Vagina (tissue), 2 donors: ENCODE data around the gene ARHGAP33. TPM values are rescaled to one million over a fixed set of nuclear protein-coding genes. Genes with fewer than 3 reads are reported as not detected.

Source experiments
- DNase-seq, 2 donors: peaks; one replicate each; pipeline ENCODE4 v3.0.0-alpha.2; 2017; ENCODE audit errors: extremely low spot score in 2 of 2
- H3K27ac ChIP-seq: fragments of 200-600 bp; sonication (generic); one replicate; pipeline ENCODE4 v1.5.1; 2019
- H3K27me3 ChIP-seq: fragments of 200-600 bp; sonication (generic); one replicate; pipeline ENCODE4 v1.5.1; 2019
- H3K36me3 ChIP-seq, 2 donors: fragments of 200-600 bp; sonication (generic); one replicate each; pipeline ENCODE4 v1.5.1; 2017 to 2019
- H3K4me1 ChIP-seq: fragments of 200-600 bp; sonication (generic); one replicate; pipeline ENCODE4 v1.5.1; 2019
- H3K4me3 ChIP-seq, 2 donors: fragments of 200-600 bp; sonication (generic); 1 replicate in 1 of 2; 2 replicates in 1 of 2; pipeline ENCODE4 v1.5.1; 2016 to 2019
- H3K9me3 ChIP-seq: fragments of 200-600 bp; sonication (generic); one replicate; pipeline ENCODE4 v1.5.1; 2019
- CTCF ChIP-seq, 3 experiments: fragments of 450-650 bp in 2 of 3; fragments of 200-600 bp in 1 of 3; sonication (generic) in 1 of 3; IDR thresholded peaks; one replicate each; pipeline ENCODE4 v1.5.1; 2017 to 2019; ENCODE audit warnings: antibody characterized with exemption in 3 of 3, mild to moderate bottlenecking in 2 of 3, moderate library complexity in 2 of 3
- POLR2A ChIP-seq, 2 donors: fragments of 450-650 bp; IDR thresholded peaks; one replicate each; pipeline ENCODE4 v1.6.1; 2017; ENCODE audit warnings: antibody characterized with exemption in 2 of 2, mild to moderate bottlenecking in 2 of 2, moderate library complexity in 2 of 2
- POLR2AphosphoS5 ChIP-seq, 2 donors: sonication (generic); formaldehyde crosslinking; IDR thresholded peaks; one replicate each; pipeline ENCODE4 v1.9.0; 2017; ENCODE audit warnings: antibody characterized with exemption in 2 of 2, mild to moderate bottlenecking in 2 of 2, low read depth in 1 of 2; ENCODE audit not compliant: insufficient read depth in 1 of 2
- intact Hi-C: fragments of 100-400 bp; cut with DNase I; formaldehyde crosslinking; loops from one replicate; pipeline ENCODE4 v1.15.1; 2023
- total RNA-seq: library from RNA; depleted of rRNA; stranded (reverse); fragments of >200 nt; gene quantifications from one replicate; pipeline ENCODE4 v1.2.3, GENCODE V29; 2016

Gene ARHGAP33
- total RNA-seq, 1 donor from 2014 or later, result 35.4 TPM

- DNase-seq, result no peak
- no peaks in the 10 kb centered on the region for H3K4me1 ChIP-seq
- no peak overlapping the region for H3K27ac ChIP-seq
- intact Hi-C loops, result no loop called here
- no peak overlapping the region for H3K4me3 ChIP-seq
- H3K36me3 ChIP-seq, result no peaks in the 10 kb centered on the region
- no peak for TF ChIP-seq POLR2A (IDR thresholded peaks at IDR 0.05)
- TF ChIP-seq CTCF (IDR thresholded peaks at IDR 0.05), result no peak
- no peak for TF ChIP-seq POLR2AphosphoS5 (IDR thresholded peaks at IDR 0.05; ENCODE audit: insufficient read depth in 1 of 2, low read depth in 1 of 2)
- H3K27me3 ChIP-seq, result no peaks in the 10 kb centered on the region
- H3K9me3 ChIP-seq, result no peaks in the 10 kb centered on the region
These were observed 14.0 kb downstream of the ARHGAP33 start for GRCh38 chr19:35789195-35789977.

GRCh38 chr19:35789978-35790944 is 14.9 kb downstream of the ARHGAP33 start:
- Histone ChIP-seq H3K27me3 (no peaks in the 10 kb centered on the region), H3K27ac (no peak overlapping the region), H3K4me3 (no peak overlapping the region), H3K9me3 (no peaks in the 10 kb centered on the region), H3K36me3 (no peaks in the 10 kb centered on the region), H3K4me1 (no peaks in the 10 kb centered on the region)
- DNase-seq, result no peak
- intact Hi-C loops, result no loop called here
- TF ChIP-seq POLR2AphosphoS5 (IDR thresholded peaks at IDR 0.05; ENCODE audit: insufficient read depth in 1 of 2, low read depth in 1 of 2), result no peak
- TF ChIP-seq POLR2A (IDR thresholded peaks at IDR 0.05), result no peak
- no peak for TF ChIP-seq CTCF (IDR thresholded peaks at IDR 0.05)

- DNase-seq, result no peak
- intact Hi-C loops, result no loop called here
- no peaks in the 10 kb centered on the region for H3K4me1 ChIP-seq
- H3K27ac ChIP-seq, result no peak overlapping the region
- no peak overlapping the region for H3K4me3 ChIP-seq
- no peaks in the 10 kb centered on the region for H3K9me3 ChIP-seq
- no peak for TF ChIP-seq CTCF (IDR thresholded peaks at IDR 0.05)
- H3K36me3 ChIP-seq, result no peaks in the 10 kb centered on the region
- H3K27me3 ChIP-seq, result no peaks in the 10 kb centered on the region
These were observed 15.8 kb downstream of the ARHGAP33 start for GRCh38 chr19:35790981-35791813.

GRCh38 chr19:35791814-35792279 is 16.5 kb downstream of the ARHGAP33 start:
- intact Hi-C loops, result no loop called here

More at GRCh38 chr19:35791814-35792279, 16.5 kb downstream of the ARHGAP33 start:
- H3K27ac ChIP-seq, result no peak overlapping the region
- no peaks in the 10 kb centered on the region for H3K27me3 ChIP-seq
- DNase-seq, result no peak
- TF ChIP-seq POLR2AphosphoS5 (IDR thresholded peaks at IDR 0.05; ENCODE audit: insufficient read depth in 1 of 2, low read depth in 1 of 2) (no peak), CTCF (IDR thresholded peaks at IDR 0.05) (no peak), POLR2A (IDR thresholded peaks at IDR 0.05) (no peak)
- no peaks in the 10 kb centered on the region for H3K4me1 ChIP-seq
- H3K4me3 ChIP-seq, result no peak overlapping the region
- no peaks in the 10 kb centered on the region for H3K9me3 ChIP-seq
- H3K36me3 ChIP-seq, result no peaks in the 10 kb centered on the region
